ENCODE data around the gene GOLGB1. TPM values are rescaled to one million over a fixed set of nuclear protein-coding genes. Genes with fewer than 3 reads are reported as not detected.
A peak's percentile ranks its signal among the peaks of the same experiment; 100 is the strongest.
"Not testable (repeated sequence)": the region's sequence is repeated elsewhere in the genome, so short reads cannot be mapped to it uniquely, and the experiment has no call there.

GOLGB1 gene
- total RNA-seq, 2 donors from 2014 or later, result 30.1 to 31.8 TPM

DNA sequence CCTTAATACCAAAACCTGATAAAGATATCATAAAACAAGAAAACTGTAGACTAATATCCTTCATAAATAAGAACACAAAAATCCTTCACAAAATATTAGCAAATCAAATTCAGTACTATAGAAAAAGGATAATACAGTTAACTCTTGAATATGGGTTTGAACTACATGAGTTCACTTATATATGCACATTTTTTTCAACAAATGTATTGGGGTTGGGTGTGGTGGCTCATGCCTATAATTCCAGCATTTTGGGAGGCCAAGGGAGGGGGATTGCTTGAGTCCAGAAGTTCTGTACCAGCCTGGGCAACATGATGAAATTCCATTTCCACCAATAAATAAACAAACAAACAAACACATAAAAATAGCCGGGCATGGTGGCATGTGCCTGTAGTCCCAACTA lies 39.2 kb downstream of the GOLGB1 start:
- H3K36me3 Mint-ChIP-seq, result peaks cover 4 to 13% of the 10 kb centered on the region in 2 donors
- DNase-seq (ENCODE audit: low spot score in 2 of 2) (no peak), ATAC-seq (no peak)
- no peak overlapping the region for H3K27ac Mint-ChIP-seq
- H3K9me3 Mint-ChIP-seq, result no peaks in the 10 kb centered on the region

DNA sequence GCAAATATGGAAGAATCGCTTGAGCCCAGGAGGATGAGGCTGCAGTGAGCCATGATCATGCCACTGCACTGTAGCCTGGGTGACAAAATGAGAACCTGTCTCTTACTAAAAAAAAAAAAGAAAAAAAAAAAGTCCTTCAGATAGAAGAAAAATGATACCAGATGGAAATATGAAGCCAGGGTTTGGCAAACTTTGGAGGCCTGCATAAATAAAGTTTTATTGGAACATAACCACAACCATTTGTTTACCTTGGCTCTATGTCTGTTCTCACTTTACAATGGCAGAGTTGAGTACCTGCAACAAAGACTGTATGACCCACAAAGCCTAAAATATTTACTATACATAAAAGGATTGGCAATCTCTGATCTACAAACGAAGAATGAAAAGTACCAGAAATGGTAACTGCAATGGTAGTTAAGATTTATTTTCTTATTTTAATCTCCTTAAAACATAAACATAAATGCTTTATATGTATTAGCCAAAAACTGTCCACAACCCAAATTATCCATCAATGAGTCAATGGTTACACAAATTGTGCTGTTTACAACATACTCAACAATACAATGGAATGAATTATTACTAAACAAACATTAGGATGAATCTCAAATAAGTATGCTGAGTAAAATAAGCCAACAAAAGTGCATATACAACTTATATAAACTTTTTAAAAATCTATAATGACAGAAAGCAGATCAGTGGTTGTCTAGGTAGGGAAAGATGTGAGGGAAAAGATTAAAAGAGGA lies 41.8 kb downstream of the GOLGB1 start:
- DNase-seq (ENCODE audit: low spot score in 2 of 2) (no peak), ATAC-seq (no peak)
- peaks cover 4 to 10% of the 10 kb centered on the region in 2 donors for H3K36me3 Mint-ChIP-seq
- H3K27ac Mint-ChIP-seq, result no peak overlapping the region
- no peaks in the 10 kb centered on the region for H3K9me3 Mint-ChIP-seq

DNA sequence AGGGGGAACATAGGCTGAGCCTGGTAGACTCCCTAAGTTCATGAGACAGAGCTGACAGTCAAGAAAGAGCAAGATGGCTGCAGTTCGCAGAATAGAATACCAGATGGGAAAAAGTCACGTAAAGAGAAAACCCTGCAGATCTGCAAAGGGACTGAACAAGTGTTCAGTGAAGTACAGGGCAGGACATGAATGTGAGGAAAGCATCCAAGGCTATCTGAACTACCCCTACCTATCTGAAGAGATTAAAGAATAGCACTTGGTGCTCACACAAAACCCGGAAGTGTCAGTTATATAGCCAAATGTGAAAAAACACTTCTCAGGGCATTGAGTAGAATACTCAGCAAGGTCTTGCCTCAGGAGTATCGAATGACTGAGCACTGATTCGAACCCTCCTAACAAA lies 44.0 kb downstream of the GOLGB1 start:
- Mint-ChIP-seq H3K9me3 (no peaks in the 10 kb centered on the region), H3K27ac (no peak overlapping the region), H3K36me3 (peaks cover 10 to 11% of the 10 kb centered on the region in 2 donors)
- DNase-seq (ENCODE audit: low spot score in 2 of 2) (no peak), ATAC-seq (no peak)

DNA sequence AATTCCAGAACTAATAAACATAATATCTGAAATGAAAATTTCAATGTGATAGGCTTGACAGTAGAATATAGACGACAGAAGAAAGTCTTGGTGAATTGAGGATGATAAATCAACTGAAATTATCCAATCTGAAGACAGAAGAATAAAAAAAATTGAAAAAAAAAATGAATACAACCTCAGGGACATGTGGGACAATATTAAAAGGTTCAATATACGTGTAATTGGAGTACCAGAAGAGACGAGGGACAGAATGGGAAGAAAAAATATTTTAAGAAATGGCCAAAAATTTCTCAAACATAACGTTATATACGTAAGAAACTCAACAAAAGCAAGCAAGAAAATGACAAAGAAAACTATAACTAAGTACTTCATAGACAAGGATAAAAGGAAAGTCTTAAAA lies 45.6 kb downstream of the GOLGB1 start:
- ATAC-seq (no peak), DNase-seq (ENCODE audit: low spot score in 2 of 2) (no peak)
- Mint-ChIP-seq H3K27ac (peak overlapping the region in 1 of 2 donors; percentile 41), H3K36me3 (peaks cover 10 to 11% of the 10 kb centered on the region in 2 donors), H3K9me3 (no peaks in the 10 kb centered on the region)

DNA sequence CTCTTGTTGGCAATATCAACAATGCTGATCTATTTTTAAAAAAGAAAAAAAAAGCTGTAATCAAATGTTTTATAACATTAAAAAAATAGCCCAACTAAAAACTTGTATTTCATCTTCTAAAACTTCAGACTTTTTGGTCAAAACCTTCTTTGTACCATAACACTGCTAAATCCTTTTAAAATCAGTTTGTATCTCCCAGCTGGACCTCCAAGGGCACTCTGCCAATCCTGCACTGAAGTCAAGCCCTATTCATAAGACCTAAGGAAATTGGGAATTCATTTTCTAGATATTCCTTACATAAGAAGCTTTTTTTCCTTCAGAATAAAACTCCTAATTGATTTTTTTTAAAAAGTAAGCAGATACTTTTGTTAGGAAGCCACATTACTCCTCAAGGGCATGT lies 50.6 kb downstream of the GOLGB1 start:
- Mint-ChIP-seq H3K9me3 (no peaks in the 10 kb centered on the region), H3K36me3 (peaks cover 13 to 28% of the 10 kb centered on the region in 2 donors), H3K27ac (no peak overlapping the region)
- ATAC-seq, result no peak
- DNase-seq (ENCODE audit: low spot score in 2 of 2), result no peak

DNA sequence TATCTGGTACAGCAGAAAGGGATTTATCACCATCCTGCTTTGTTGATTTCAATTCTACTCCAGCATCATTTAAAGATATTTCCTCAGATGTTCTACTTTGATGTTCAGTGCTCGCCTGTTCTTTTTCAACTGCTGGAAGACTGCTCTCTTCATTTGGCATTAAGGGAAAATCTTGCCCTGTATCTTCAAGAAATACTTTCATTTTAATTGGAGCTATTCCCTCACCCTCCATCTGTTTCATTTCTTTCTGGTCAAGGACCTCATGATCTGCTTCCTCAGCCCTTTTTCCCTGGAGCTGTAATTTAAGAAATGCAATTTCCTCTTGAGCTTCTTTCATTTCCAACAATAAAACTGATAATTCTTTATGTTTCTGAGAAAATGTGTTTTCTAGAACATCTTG lies 51.1 kb downstream of the GOLGB1 start:
- peaks cover 11 to 28% of the 10 kb centered on the region in 2 donors for H3K36me3 Mint-ChIP-seq
- ATAC-seq (no peak), DNase-seq (ENCODE audit: low spot score in 2 of 2) (no peak)
- H3K9me3 Mint-ChIP-seq, result no peaks in the 10 kb centered on the region
- no peak overlapping the region for H3K27ac Mint-ChIP-seq

DNA sequence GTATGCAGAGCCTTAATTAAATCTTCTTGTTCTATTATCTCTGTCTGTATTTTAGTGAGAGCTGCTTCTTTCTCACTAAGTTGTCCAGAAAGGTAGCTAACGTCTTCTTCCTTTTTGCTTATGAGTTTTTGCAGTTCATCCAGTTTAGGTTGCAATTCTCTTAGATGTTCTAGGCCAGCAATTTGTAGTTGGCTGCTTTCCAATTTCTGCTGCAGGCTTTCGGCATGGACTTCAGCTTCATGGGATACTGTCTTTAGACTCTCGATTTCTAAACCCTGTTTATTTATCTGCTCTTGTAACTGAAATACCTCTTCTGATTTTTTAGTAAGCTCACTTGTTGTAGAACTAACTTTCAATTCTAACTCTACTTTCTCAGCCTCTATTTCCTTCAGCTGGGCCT lies 53.4 kb downstream of the GOLGB1 start:
- Mint-ChIP-seq H3K9me3 (no peaks in the 10 kb centered on the region), H3K36me3 (peaks cover 23 to 37% of the 10 kb centered on the region in 2 donors), H3K27ac (no peak overlapping the region)
- ATAC-seq, result no peak
- DNase-seq (ENCODE audit: low spot score in 2 of 2), result no peak

DNA sequence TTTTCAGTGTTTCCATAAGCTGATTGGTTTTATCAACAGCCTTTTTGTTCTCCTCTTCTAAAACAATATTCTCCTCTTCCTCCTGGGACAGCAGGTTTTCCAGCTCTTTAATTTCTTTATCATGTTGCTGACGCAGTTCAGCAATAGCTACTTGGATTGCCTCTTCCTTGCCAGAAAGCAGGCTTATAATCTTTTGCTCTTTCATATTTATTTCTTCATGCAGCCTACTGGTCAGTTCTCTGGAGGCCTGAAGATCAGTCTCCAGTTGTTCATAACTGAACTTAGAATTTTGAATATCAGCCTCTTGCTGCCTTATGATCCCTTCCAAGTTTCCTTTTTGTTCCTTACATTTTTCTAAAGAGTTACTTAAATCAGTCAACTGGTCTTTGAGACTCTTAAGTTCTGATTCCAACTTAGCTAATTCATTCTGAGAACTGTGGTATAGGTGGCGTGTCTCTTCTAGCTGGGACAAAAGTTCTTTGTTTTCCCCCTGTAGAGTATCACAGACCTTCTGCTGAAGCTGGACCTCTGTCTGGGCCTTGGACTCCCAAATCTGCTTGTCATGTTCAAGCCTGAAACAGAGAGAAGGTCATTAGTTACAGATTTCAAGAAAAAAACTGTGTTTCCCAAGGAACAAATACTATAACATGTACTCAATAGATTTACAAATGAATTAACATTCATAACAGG lies 57.4 kb downstream of the GOLGB1 start:
- ATAC-seq (no peak), DNase-seq (ENCODE audit: low spot score in 2 of 2) (no peak)
- peaks cover 26 to 30% of the 10 kb centered on the region in 2 donors for H3K36me3 Mint-ChIP-seq
- peak overlapping the region; percentile 19 to 44 for H3K27ac Mint-ChIP-seq
- no peaks in the 10 kb centered on the region for H3K9me3 Mint-ChIP-seq

DNA sequence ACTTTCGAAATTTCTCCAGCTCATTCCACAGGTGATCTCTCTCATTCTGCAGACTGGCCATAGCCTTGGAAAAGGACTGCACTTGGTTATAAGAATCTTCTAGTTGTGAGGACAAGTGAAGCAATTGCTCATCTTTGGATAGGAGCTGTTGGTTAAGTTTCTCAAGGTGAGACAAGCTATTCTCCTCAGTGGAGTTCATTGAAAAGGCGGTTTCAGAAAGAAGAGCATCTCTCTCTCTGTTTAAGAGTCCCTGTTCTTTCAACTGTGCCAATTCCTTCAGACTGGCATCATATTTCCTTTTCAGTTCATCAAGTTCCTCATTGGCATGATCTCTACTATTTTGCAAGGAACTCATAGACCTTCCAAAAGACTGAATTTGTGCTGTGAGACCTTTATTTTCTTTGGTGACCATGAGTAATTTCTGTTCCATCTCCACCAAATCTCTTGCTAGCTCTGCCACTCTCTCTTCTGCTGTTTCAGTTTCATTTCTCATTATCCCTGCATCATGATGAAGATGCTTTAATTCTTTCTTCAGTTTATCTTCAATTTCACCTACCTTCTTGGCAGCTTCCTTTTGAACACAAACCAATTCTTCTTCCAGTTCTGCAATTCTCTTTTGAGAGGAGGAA lies 58.6 kb downstream of the GOLGB1 start:
- peak overlapping the region; percentile 19 to 31 for H3K27ac Mint-ChIP-seq
- H3K36me3 Mint-ChIP-seq, result peaks cover 34% of the 10 kb centered on the region in 2 donors
- DNase-seq (ENCODE audit: low spot score in 2 of 2) (no peak), ATAC-seq (peak; percentile 43 to 71)
- H3K9me3 Mint-ChIP-seq, result peaks cover 0 to 5% of the 10 kb centered on the region in 2 donors

DNA sequence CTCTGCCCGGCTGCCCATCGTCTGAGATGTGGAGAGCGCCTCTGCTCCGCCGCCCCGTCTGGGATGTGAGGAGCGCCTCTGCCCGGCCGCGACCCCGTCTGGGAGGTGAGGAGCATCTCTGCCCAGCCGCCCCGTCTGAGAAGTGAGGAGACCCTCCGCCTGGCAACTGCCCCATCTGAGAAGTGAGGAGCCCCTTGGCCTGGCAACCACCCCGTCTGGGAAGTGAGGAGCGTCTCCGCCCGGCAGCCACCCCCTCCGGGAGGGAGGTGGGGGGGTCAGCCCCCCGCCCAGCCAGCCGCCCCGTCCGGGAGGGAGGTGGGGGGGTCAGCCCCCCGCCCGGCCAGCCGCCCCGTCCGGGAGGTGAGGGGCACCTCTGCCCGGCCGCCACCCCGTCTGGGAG lies 60.8 kb downstream of the GOLGB1 start:
- not testable (repeated sequence) for ATAC-seq; H3K27ac Mint-ChIP-seq; DNase-seq (ENCODE audit: low spot score in 2 of 2); H3K9me3 Mint-ChIP-seq
- H3K36me3 Mint-ChIP-seq, result peaks cover 43 to 48% of the 10 kb centered on the region in 2 donors

DNA sequence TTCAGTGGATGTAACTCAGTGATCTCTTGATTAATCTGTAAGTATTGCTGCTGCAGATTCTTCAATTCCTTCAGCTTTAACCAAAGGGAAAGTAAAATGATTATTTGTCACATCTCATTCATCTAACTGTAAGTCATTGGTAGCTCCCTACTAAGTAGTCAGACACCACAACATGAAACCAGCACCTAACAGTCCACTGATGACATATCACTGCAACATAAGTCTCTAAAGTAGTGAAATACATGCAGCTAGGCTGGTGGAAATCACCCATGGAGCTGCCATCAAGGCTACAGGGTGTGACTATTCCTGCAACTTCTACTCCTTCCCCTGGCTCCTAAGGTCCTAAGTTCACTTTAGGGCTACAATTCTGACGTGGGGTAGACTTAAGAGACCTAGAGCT lies 67.7 kb downstream of the GOLGB1 start:
- Mint-ChIP-seq H3K36me3 (peaks cover 20 to 26% of the 10 kb centered on the region in 2 donors), H3K27ac (no peak overlapping the region), H3K9me3 (peaks cover 5 to 9% of the 10 kb centered on the region in 2 donors)
- peak; percentile 24 to 66 for ATAC-seq
- no peak for DNase-seq (ENCODE audit: low spot score in 2 of 2)

DNA sequence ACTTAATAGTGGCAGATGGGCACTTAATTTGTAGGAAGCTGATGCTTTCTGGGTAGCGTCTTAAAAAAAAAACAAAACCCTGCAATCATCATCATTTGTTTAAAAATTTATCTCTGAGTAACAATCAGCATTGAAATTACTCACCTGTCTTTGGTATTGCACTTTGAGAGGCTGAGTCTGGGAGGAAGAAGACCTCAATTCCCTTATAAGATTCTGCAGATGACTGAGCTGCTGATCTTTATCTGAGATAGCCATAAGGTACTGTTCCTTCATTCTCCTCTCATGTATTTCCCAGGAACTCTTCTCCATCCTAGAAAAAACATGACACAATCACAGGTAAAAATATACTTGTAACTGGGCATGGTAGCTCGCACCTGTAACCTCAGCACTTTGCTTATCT lies 72.4 kb downstream of the GOLGB1 start:
- ATAC-seq (no peak), DNase-seq (ENCODE audit: low spot score in 2 of 2) (no peak)
- H3K9me3 Mint-ChIP-seq, result no peaks in the 10 kb centered on the region
- peaks cover 7 to 13% of the 10 kb centered on the region in 2 donors for H3K36me3 Mint-ChIP-seq
- H3K27ac Mint-ChIP-seq, result no peak overlapping the region

DNA sequence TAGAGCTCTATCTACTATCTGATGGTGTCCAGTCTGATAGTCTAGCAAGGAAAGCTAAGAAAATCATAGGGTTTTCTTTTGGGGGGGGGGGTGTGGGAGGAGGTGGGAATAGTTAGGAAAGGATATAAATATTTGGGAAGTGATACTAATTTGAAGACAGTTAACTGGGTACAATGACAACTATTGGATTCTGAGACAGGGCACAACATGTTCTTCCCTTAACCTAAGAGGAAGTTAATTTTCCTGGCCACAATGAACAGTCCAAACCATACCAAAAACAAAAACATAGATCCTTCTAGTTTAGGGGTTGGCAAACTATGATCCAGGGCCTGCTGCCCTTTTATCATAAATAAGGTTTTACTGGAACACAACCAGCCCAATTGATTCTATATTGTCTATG lies 78.9 kb downstream of the GOLGB1 start:
- Mint-ChIP-seq H3K9me3 (no peaks in the 10 kb centered on the region), H3K27ac (no peak overlapping the region), H3K36me3 (peaks cover 5 to 12% of the 10 kb centered on the region in 2 donors)
- no peak for DNase-seq (ENCODE audit: low spot score in 2 of 2)
- ATAC-seq, result no peak

DNA sequence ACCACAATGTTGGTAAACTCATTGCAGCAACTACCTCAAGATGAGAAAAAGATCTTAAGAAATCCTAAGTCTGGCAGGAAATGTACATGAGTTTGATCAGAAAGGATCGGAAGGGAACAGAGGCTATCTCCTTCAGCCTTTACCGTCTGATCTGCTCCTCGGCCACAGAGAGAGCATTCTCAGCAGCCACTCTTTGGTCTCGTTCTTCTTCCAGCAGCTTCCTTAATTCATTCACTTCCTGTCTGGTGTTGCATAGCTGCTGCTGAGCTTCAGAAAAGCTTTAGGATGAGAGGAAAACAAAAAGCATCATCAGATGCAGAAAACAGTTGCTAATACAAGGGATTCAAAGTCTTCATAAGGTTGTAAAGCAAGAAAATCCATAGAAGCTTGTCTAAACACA lies 82.2 kb downstream of the GOLGB1 start:
- Mint-ChIP-seq H3K27ac (no peak overlapping the region), H3K36me3 (peaks cover 10 to 26% of the 10 kb centered on the region in 2 donors), H3K9me3 (no peaks in the 10 kb centered on the region)
- no peak for ATAC-seq
- no peak for DNase-seq (ENCODE audit: low spot score in 2 of 2)

DNA sequence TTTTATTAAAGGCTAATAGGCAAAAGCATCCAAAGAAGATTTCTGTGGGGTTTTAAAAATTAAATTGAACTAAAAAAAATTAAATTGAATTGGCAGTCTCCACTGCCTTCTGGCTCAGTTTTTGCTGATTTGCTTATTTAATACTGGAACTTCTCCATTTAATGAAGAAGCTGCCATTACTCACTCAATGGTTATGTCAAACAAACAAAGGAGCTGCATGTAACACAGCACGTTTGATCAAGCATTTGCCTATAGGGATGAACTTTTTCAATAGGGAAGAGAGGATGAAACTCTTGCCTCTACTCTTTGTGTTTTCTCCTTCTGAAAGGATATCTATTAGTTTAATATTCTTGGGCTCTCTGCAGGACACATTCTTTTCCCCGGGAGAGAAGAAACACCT lies 84.1 kb downstream of the GOLGB1 start:
- H3K27ac Mint-ChIP-seq, result no peak overlapping the region
- ATAC-seq, result no peak
- peaks cover 5 to 7% of the 10 kb centered on the region in 2 donors for H3K9me3 Mint-ChIP-seq
- H3K36me3 Mint-ChIP-seq, result peaks cover 23 to 41% of the 10 kb centered on the region in 2 donors
- DNase-seq (ENCODE audit: low spot score in 2 of 2), result no peak

DNA sequence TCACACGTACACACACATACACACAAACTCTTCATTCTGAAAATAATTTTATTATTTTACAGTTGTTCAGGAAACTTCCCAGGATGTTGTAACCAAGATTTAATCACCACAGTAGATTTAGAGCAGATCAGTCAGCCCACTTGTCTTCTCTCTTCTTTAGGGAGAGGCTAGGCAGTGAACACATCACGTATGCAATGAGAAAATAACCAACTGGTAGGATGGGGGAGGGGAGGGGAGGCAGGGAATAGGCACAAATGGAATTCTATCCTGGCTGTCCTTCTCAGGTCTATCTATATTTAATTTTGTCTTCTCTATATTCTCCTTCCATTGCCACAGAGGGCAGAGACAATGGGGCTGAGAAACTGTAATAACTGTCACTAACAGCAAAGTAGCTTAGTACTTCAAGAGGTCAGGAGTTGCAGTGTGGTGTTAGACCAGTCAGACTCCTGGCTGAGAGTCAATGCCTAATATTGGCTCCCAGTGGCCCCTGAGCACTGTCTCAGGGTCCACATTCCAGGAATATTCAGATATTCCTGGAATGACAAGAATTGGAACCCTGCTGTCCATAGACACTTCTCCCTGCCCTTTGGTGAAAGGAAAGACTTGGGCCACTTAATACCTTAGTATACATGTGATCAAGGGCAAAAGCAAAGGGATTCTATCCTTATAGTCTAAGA lies 86.2 kb downstream of the GOLGB1 start:
- peaks cover 5 to 7% of the 10 kb centered on the region in 2 donors for H3K9me3 Mint-ChIP-seq
- H3K36me3 Mint-ChIP-seq, result peaks cover 40 to 48% of the 10 kb centered on the region in 2 donors
- DNase-seq (ENCODE audit: low spot score in 2 of 2) (no peak), ATAC-seq (no peak)
- H3K27ac Mint-ChIP-seq, result no peak overlapping the region

DNA sequence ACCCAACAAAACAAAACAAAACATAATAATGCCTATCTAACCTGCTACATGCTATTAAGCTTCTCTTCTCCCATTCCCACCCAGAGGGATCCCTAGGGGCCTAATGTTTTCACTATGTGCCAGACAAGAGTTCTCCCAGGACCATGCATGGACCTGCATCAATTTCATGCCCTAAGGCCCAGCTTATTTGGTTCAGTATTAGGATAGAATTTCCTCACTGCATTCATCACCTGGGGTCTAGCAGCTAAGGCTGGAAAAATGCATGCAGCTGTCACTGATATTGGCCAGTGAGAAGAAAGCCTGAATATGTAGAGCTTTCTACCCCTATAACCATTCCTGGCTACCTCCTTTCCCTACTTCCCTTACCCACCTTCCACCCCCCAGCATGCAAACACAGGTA lies 86.8 kb downstream of the GOLGB1 start:
- DNase-seq (ENCODE audit: low spot score in 2 of 2), result no peak
- H3K27ac Mint-ChIP-seq, result no peak overlapping the region
- H3K9me3 Mint-ChIP-seq, result peaks cover 5 to 7% of the 10 kb centered on the region in 2 donors
- H3K36me3 Mint-ChIP-seq, result peaks cover 46 to 52% of the 10 kb centered on the region in 2 donors
- no peak for ATAC-seq
